ENCODE measurements around the gene PCF11.
A peak's percentile ranks its signal among the peaks of the same experiment; 100 is the strongest.

Gene PCF11

DNA sequence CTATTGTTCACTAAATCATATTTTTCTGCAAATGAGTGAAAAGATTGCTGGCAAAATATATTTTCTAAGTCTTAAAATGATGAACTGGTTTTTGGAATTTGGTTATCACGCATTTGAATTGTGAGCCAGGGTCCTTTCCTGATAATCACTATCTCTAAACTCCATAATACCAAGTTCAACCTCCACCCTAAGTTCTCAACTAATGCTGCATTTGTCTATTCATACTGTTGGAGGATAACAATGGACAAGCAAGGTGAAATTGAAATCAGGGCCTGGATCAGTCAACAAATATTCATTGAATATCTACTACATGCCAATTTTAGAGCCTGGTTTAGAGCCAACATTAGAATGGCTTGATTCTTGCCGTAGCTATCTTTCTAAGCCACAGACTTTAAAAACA, 4.7 kb upstream of the PCF11 start:
- no peak for DNase-seq

DNA sequence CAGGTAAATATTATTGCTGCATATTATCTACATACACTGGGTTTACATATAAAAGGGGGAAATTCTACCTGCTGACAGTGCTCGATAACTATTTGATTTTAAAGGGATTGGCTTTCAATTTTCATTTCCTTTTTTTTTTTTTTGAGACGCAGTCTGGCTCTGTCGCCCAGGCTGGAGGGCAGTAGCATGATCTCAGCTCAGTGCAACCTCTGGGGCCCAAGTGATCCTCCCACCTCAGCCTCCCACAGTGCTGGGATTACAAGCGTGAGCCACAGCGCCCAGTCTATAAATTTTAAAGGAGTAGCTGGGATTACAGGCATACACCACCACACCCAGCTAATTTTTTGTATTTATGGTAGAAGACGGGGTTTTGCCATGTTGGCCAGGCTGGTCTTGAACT, 3.2 kb upstream of the PCF11 start:
- DNase-seq = no peak

DNA sequence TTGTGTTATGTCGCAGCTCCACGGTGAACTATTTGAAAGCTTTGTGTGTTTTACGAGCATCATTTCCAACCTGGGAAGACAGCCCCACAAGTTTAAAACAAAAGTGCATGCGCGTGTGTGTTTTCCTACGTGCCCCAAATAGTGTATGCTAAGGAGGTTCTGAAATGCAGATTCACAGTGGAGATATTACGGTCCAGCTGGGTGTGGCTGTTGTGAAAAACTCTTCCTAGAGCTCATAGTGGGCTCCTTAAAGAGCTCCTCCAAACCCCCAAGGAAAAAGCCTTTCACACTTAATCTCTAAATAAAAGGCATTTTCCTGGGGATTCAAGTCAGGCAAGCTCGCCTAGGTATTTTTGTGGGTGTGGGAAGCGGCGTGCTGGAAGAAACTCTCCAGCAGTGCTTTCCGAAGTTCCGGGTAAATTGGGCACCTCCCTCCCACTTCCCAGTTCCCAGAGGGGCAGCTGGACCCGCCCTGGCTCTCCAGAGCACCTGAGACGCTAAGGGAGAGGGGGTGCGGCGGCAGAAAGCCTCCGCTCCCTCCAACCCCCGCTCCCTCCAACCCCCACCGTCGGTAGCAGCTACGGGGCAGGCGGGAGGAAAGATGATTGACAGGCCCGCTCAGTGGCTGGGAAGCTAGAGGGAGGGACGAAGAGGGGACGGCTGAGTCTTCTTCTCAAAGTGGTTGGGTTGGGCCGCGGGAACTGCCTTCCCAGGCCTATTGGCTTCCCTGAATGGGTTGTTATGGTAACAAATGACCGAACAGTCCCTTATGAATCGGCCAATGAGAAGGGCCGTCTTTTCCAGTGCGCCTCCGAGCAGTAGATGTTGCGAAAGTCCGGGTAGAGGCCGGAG, 561 bp upstream of the PCF11 start:
- peak; percentile 100 for DNase-seq

DNA sequence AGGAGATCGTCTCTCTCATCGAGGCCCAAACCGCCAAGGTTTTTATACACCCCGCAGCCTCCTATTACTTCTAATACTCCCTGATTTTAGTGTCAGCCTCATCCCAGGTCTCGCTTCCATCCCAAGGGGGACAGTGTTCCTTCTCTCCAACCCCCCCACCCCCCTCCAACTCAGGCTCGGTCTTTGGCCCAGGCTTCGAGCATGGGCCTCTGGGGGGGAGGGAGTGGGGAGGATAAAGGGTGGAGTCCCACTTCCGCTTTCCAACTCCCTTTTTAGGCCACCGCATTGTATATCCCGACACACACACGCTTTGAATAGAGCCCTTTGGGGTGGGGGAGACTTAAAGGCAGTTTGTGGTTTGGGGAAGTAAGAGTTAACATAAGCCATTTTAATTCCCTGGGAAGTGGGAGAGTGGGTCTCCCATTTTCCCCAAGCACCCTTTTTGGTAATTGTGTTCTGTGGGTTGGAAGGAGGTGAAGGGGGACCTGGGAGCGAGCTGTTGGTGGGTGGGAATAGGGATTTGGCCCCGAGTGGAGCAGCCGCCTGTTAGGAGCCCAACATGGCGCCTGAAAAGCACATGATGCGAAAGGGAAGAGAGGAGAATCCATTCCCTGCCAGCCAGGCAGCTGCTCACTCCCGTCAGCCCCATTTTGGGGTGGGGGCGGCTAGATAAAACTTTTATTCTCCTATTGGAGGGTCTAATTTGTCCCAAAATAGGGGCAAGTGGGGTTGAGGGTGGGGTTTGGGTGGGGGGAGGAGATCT, 844 bp downstream of the PCF11 start:
- peak; percentile 55 for DNase-seq

DNA sequence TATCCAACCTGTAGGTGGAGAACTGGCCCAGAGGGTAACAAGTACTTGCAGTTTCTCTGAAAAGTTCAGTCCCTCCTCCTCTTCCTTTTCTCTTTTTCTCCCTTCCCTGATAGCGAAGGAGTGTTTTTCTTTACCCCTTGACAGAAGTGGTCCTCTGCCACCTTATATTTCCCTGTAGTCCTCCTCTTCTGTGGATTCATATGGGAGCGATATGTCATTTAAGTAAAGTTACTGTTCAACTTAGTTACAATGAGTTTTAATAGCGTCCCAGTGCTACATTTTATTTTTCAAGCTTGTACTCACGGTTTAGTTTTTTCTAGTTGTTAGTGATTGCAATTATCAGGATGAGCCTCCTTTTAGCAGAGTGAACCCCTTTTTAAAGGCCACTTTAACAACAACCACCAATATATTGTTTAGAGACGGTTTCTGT, 1.4 kb downstream of the PCF11 start:
- DNase-seq = no peak

DNA sequence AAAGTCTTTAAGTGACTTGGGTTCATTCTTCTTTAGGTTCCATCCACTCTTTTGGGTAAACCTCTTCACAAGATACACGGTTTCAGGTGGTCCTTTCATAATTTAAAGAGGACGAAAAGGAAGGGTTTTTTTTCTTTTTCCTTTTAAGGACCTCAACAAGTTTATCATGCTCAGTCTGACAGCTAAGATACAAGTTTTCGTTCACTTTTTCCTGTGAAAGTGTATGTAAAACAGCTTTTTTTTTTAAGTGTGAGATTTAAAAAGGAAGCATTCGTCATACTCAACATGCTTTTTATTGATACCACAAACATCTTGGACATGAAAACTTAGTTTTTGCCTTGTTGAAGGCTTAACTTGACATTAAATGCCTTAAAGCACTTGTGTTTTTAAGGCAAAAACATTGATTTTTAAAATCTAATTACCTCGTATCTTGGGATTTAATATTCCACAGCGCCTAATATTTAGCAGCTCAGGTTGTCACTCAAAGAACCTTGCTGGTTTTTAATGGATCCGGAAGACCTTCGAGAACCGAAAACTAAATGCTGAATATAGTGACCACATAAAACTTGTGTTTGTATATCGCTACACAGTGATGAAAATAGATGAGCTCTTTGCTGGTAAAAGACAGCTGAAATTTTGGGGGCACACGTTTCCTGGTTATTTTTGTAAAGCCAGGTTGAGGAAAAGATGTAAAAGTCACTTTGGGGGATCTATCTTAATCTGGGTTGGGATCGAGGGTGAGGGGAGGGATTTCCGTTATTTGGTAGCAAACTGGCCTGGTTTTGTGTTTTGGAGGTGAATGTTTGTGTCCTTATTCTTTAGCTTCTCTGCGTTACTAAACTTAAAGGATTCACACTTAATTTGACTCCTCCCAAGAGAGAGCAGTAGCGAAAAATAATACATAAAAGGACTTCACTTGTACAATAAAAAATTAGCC, 2.3 kb downstream of the PCF11 start:
- DNase-seq = no peak

DNA sequence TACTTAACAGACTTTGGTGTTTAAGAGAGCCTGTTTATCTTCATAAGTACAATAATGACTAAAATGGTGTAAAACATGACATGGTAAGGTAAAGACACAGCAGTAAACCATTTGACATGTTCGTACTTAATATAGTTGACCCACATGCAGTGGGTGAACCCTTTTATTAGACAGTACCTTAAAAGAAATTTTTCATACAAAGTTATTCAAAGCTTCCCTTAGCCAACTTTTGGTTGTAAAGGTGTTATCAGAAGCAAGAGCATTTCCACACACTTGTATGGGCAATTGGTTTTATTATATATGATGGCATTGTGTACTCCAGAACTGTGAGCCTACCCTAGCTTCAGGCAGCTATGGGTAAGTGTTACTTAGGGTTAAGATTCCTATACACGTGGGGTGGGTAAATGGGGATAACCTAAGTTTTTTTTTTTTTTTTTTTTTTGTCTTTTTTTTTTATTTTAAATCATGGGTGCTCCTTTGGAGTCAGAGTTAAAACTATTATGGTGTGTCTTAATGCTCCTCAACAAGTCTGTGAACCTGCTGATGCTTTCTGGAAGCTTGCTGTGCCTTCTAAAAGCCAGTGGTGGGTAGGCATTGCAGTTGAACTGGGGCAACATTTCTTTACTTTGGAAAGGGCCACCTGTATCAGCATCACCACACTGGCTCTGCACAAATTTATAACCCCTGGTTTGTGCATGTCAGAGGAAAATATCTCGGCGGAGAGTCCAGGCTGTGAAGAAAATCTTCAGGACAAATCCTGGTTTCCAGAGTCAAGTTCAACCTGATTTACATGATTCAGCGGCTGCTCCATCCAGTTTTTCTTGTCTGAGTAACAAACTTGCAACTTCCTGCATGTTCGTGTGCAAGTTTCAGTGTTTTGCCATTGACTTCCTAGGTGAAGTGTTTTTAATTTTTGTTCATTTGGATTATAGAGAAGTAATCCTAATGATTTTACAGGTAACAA, 3.3 kb downstream of the PCF11 start:
- no peak for DNase-seq

- no peak for DNase-seq
Observed at GRCh38 chr11:83161610-83162199, 4.8 kb downstream of the PCF11 start.

DNA sequence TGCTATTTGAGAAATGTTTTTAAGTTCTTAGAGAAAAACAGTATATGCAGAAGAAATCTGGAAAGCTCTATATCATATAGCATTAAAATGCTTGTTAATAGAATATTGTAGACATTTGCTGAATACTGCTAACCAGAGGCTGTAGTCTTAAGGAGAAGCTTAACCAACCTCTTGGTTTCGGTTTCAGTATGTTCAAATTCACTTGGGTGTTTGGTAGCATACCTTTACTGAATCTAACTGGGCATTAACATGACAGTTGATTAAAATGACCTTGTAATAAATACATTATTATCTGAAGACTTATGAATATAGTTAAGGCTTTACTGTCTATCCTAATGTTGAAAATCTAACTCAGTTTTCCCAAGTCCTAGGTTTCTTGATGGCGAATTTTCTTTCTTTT, 5.4 kb downstream of the PCF11 start:
- no peak for DNase-seq

- DNase-seq = no peak
Observed at GRCh38 chr11:83166193-83166866, 9.4 kb downstream of the PCF11 start.

DNA sequence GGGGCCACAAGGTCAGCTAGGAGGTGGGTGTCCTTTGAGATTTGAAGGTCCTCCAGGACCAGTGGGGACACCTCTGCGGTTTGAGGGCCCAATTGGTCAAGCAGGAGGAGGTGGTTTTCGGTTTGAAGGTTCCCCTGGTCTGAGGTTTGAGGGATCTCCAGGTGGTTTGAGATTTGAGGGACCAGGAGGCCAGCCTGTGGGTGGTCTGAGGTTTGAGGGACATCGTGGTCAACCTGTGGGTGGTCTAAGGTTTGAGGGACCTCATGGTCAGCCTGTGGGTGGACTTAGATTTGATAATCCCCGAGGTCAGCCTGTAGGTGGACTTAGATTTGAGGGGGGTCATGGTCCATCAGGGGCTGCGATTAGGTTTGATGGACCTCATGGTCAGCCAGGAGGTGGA, 11.8 kb downstream of the PCF11 start:
- DNase-seq = no peak

GRCh38 chr11:83170865-83171264, 13.9 kb downstream of the PCF11 start:
- DNase-seq = no peak

- no peak for DNase-seq
Observed at GRCh38 chr11:83172551-83172950, 15.6 kb downstream of the PCF11 start.

- DNase-seq = no peak
Observed at GRCh38 chr11:83174008-83174407, 17.1 kb downstream of the PCF11 start.

DNA sequence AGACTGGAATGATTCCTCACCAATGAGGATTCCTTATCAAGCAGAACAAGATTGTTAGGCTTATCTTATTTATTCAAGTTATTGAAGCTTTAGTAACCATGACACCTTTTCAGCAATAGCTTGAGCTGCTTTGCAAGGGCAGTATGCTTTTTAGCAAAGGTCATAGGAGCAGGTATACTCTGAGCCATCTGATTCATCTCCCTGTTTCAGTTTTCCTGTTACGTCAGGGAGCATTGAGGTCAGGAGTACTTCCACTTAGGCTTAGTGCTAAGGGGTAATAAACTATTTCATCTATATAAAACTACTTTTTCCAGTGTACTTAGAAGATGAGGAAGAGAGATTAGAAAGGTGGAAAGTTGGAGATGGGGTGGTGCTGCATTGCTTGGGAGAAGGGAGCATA, 18.9 kb downstream of the PCF11 start:
- no peak for DNase-seq

DNA sequence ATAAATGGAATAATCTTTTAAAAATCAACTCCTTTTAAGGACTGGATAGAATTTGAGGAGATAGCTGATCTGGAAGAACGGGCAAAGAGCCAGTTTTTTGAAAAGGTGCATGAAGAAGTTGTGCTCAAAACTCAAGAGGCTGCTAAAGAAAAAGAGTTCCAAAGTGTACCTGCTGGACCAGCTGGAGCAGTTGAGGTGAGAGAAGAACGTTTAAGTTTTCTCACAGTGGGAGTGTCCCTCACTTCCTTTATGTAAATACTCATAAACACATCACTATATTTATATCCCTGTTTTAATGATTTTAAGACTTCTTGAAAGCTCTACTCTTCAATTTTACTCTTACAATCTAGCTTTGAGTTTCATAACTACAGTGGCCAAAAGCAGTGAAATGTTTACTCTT, 24.9 kb downstream of the PCF11 start:
- DNase-seq = no peak

GRCh38 chr11:83185767-83186166, 28.8 kb downstream of the PCF11 start:
- DNase-seq = no peak

GRCh38 chr11:83187465-83187864, 30.5 kb downstream of the PCF11 start:
- DNase-seq = no peak

GRCh38 chr11:83191491-83191890, 34.6 kb downstream of the PCF11 start:
- DNase-seq = no peak

- DNase-seq = no peak
Observed at GRCh38 chr11:83191986-83192385, 35.1 kb downstream of the PCF11 start.

All from CD4-positive, alpha-beta T cell treated with Interferon gamma for 1 hour (primary cell).